ENCODE measurements around the gene CCL17.

- no peak for TF ChIP-seq CTCF (tag by site-specific recombination; IDR thresholded peaks at IDR 0.05)
- TF ChIP-seq ZNF292 (tag by site-specific recombination; IDR thresholded peaks at IDR 0.05; ENCODE audit: borderline replicate concordance, low read depth), result no peak
- TF ChIP-seq YY1 (tag by site-specific recombination; IDR thresholded peaks at IDR 0.05), result no peak
- TF ChIP-seq SP2 (tag by site-specific recombination; IDR thresholded peaks at IDR 0.05), result no peak
- TF ChIP-seq YY2 (tag by site-specific recombination; IDR thresholded peaks at IDR 0.05), result no peak
- no peak for TF ChIP-seq ZFP41 (tag by site-specific recombination; IDR thresholded peaks at IDR 0.05; ENCODE audit: borderline replicate concordance)
- no peak for TF ChIP-seq ZBTB49 (tag by site-specific recombination; IDR thresholded peaks at IDR 0.05; ENCODE audit: low read depth)
- no peak for TF ChIP-seq REST (tag by site-specific recombination; IDR thresholded peaks at IDR 0.05)
- TF ChIP-seq ZNF560 (tag by site-specific recombination; IDR thresholded peaks at IDR 0.05; ENCODE audit: borderline replicate concordance), result no peak
- no peak for TF ChIP-seq FEZF1 (tag by site-specific recombination; IDR thresholded peaks at IDR 0.05)
- TF ChIP-seq ZNF501 (tag by site-specific recombination; IDR thresholded peaks at IDR 0.05), result no peak
- TF ChIP-seq RBAK (tag by site-specific recombination; IDR thresholded peaks at IDR 0.05), result no peak
- TF ChIP-seq ZBTB11 (tag by site-specific recombination; conservative IDR thresholded peaks at IDR 0.05; ENCODE audit: low read depth), result no peak
- TF ChIP-seq MYNN (tag by site-specific recombination; IDR thresholded peaks at IDR 0.05; ENCODE audit: borderline replicate concordance), result no peak
Measured at GRCh38 chr16:57364143-57364542, 40.4 kb upstream of the CCL17 start.
